Psoas muscle (tissue), 8 donors: ENCODE data around the gene ATP1B1. TPM values are rescaled to one million over a fixed set of nuclear protein-coding genes. Genes with fewer than 3 reads are reported as not detected.

Source experiments
- ATAC-seq, 4 donors: fragments of 200-7000 bp; cut with Tn5 transposase; one replicate each; pipeline ENCODE4 v1.9.1; 2020; ENCODE audit warnings: moderate library complexity in 3 of 4, mild to moderate bottlenecking in 2 of 4
- DNase-seq, 2 donors: peaks; one replicate each; pipeline ENCODE4 v3.0.0-alpha.2; 2020
- H3K27ac ChIP-seq: fragments of 200-600 bp; one replicate; pipeline ENCODE4 v1.8.0; 2022
- H3K27me3 ChIP-seq, 3 donors: fragments of 200-600 bp in 1 of 3; one replicate each; pipeline versions ENCODE4 v1.6.1 to v1.8.0; 2013 to 2022; ENCODE audit warnings: low read length in 2 of 3, mild to moderate bottlenecking in 2 of 3, moderate library complexity in 1 of 3; ENCODE audit not compliant: insufficient read depth in 3 of 3
- H3K36me3 ChIP-seq, 2 donors: fragments of 200-600 bp in 1 of 2; one replicate each; pipeline versions ENCODE4 v1.6.1 to v1.8.0; 2013 to 2022; ENCODE audit warnings: low read depth in 1 of 2, mild to moderate bottlenecking in 1 of 2, moderate library complexity in 1 of 2; ENCODE audit not compliant: insufficient read depth in 1 of 2
- H3K4me1 ChIP-seq: fragments of 200-600 bp; one replicate; pipeline ENCODE4 v1.8.0; 2022
- H3K4me3 ChIP-seq: fragments of 200-600 bp; one replicate; pipeline ENCODE4 v1.8.0; 2022; ENCODE audit warnings: mild to moderate bottlenecking
- H3K9me3 ChIP-seq: fragments of 200-600 bp; one replicate; pipeline ENCODE4 v1.8.0; 2022
- CTCF ChIP-seq: fragments of 200-600 bp; IDR thresholded peaks from one replicate; pipeline ENCODE4 v1.8.0; 2022; ENCODE audit warnings: antibody characterized with exemption
- WGBS, 3 donors: extraction: QIAGEN DNeasy Blood & Tissue Kit; methylation state at CpG; one replicate each; pipeline versions ENCODE4 v1.1.6 to v1.1.7; 2013; 5-methylcytosine and 5-hydroxymethylcytosine counted together
- intact Hi-C, 2 donors: fragments of 100-400 bp; cut with DNase I; formaldehyde crosslinking; loops; one replicate each; pipeline versions ENCODE4 v1.11.0 to v1.14.2; 2022
- polyA plus RNA-seq, 3 donors: library from polyadenylated mRNA; stranded (reverse); fragments of 200-250 nt; gene quantifications; one replicate each; pipeline ENCODE4 v1.2.3, GENCODE V29; 2013
- total RNA-seq, 4 donors: library from RNA; stranded (reverse); fragmentation: NEBNext Ultra II Directional in 2 of 4; extraction: Animal tissue kit (Norgen Biotek cat#: 25700) in 2 of 4; gene quantifications; one replicate each; pipeline versions ENCODE4 v1.2.1 to v1.2.4, GENCODE V29; 2021 to 2023
- donor health status: healthy with polysubstance abuse.
- donor health status: DM: no; HTN: no; CAD: no; lungs with moderate emphysema.
- donor health status: Bipolar disorder and iron deficiency.
- donor health status: healthy.
- donor health status: DM: yes; HTN: yes; CAD: no.
- donor health status: DM: no; HTN: no; CAD: no.
- donor health status: DM: no; HTN: no; CAD: no.
- donor health status: DM: yes; HTN: yes; CAD: no.

The ATP1B1 gene
- total and polyA plus RNA-seq, 7 donors: 176 to 1,098 (median 290) TPM

GRCh38 chr1:169105434-169106094 is 926 bp upstream of the ATP1B1 start:
- Histone ChIP-seq H3K4me1 (peaks cover 19% of the 10 kb centered on the region), H3K27ac (peak overlapping the region; percentile 96), H3K9me3 (no peaks in the 10 kb centered on the region), H3K27me3 (no peaks in the 10 kb centered on the region), H3K36me3 (peaks cover 0 to 25% of the 10 kb centered on the region in 2 donors), H3K4me3 (peak overlapping the region; percentile 100)
- intact Hi-C loops: loop anchor here (2.0 to 10.0 kb wide), 5 partner anchors 211 to 641 kb away; no protein-coding TSS in a partner anchor
- whole genome bisulfite sequencing, 3 donors: 0 to 1% (median 1%) methylated on average over 28 to 47 of the region's 47 CpGs
- no peak for TF ChIP-seq CTCF
- DNase-seq: peak; percentile 87 to 95
- ATAC-seq: peak; percentile 72 to 83 (median 76)

GRCh38 chr1:169106921-169107602 is 572 bp downstream of the ATP1B1 start:
- 1% methylated on average over 32 to 41 of the region's 41 CpGs for WGBS, 3 donors
- Histone ChIP-seq H3K36me3 (peaks cover 3 to 40% of the 10 kb centered on the region in 2 donors), H3K4me1 (peaks cover 32% of the 10 kb centered on the region), H3K9me3 (no peaks in the 10 kb centered on the region), H3K27me3 (no peaks in the 10 kb centered on the region), H3K4me3 (peak overlapping the region; percentile 100), H3K27ac (peak overlapping the region; percentile 96)
- intact Hi-C loops: loop anchor here (2.0 to 10.0 kb wide), 5 partner anchors 212 to 642 kb away; no protein-coding TSS in a partner anchor
- ATAC-seq: no peak
- DNase-seq: peak; percentile 31 to 66
- TF ChIP-seq CTCF: no peak

- no peaks in the 10 kb centered on the region for H3K9me3 ChIP-seq
- peaks cover 33% of the 10 kb centered on the region for H3K4me1 ChIP-seq
- H3K4me3 ChIP-seq: peak overlapping the region; percentile 100
- ATAC-seq (peak in 3 of 4 donors; percentile 8 to 20 (median 10)), DNase-seq (peak; percentile 31 to 67)
- 15 to 25% (median 15%) methylated on average over 9 of the region's 9 CpGs for WGBS, 3 donors
- intact Hi-C loops: loop anchor here (2.0 to 10.0 kb wide), 5 partner anchors 213 to 643 kb away; no protein-coding TSS in a partner anchor
- peak overlapping the region; percentile 96 for H3K27ac ChIP-seq
- no peak for TF ChIP-seq CTCF
- H3K27me3 ChIP-seq: no peaks in the 10 kb centered on the region
- H3K36me3 ChIP-seq: peaks cover 3 to 47% of the 10 kb centered on the region in 2 donors
These were observed 1.2 kb downstream of the ATP1B1 start for GRCh38 chr1:169107603-169108208.

GRCh38 chr1:169108223-169108622 is 1.7 kb downstream of the ATP1B1 start:
- Histone ChIP-seq H3K9me3 (no peaks in the 10 kb centered on the region), H3K4me3 (peak overlapping the region; percentile 100), H3K4me1 (peaks cover 35% of the 10 kb centered on the region), H3K27me3 (no peaks in the 10 kb centered on the region), H3K36me3 (peaks cover 3 to 52% of the 10 kb centered on the region in 2 donors), H3K27ac (peak overlapping the region; percentile 96)
- ATAC-seq: no peak
- DNase-seq: no peak
- intact Hi-C loops: loop anchor here (5.0 to 10.0 kb wide), 3 partner anchors 213 to 643 kb away; no protein-coding TSS in a partner anchor
- no peak for TF ChIP-seq CTCF
- 27 to 61% (median 33%) methylated on average over 2 of the region's 2 CpGs for WGBS, 3 donors
